GM12801 (cell line): ENCODE data around the gene CACNA2D1.

Experiments used
- CTCF ChIP-seq: IDR thresholded peaks from one replicate; pipeline ENCODE4 v1.5.1; 2011; ENCODE audit warnings: control low read depth; ENCODE audit not compliant: insufficient read length; ENCODE audit errors: extremely low read depth

Gene CACNA2D1

GRCh38 chr7:82373926-82374635 lies 69.5 kb downstream of the CACNA2D1 start:
- TF ChIP-seq CTCF: no peak

GRCh38 chr7:82364671-82365070 lies 78.9 kb downstream of the CACNA2D1 start:
- TF ChIP-seq CTCF: no peak

GRCh38 chr7:82364048-82364447 lies 79.5 kb downstream of the CACNA2D1 start:
- no peak for TF ChIP-seq CTCF

GRCh38 chr7:82362129-82362706 lies 81.4 kb downstream of the CACNA2D1 start:
- TF ChIP-seq CTCF: no peak

- no peak for TF ChIP-seq CTCF
Measured at GRCh38 chr7:82360591-82361368, 82.8 kb downstream of the CACNA2D1 start.

- TF ChIP-seq CTCF: no peak
Measured at GRCh38 chr7:82359426-82359825, 84.2 kb downstream of the CACNA2D1 start.

DNA sequence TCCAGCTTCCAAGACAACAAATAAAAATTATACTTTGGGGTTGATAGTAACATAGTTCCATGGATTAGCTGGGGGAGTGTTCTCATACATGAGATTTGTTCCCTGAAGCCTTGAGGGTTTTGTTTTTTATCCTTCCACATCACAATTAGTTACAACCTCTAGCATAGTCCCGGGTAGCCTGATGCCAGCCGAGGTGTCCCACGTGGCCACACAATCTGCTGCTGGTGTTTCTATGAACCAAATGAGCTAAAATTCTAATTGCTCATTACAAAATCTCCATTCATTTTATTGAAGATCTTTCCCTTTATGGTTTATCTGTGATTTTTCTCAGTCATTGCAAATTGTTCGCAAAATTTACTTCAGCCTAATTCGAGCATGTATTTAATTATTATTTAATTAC lies 84.7 kb downstream of the CACNA2D1 start:
- no peak for TF ChIP-seq CTCF
